ENCODE data around the gene PTPN1.
"Not testable (repeated sequence)": the region's sequence is repeated elsewhere in the genome, so short reads cannot be mapped to it uniquely, and the experiment has no call there.

PTPN1 gene

DNA sequence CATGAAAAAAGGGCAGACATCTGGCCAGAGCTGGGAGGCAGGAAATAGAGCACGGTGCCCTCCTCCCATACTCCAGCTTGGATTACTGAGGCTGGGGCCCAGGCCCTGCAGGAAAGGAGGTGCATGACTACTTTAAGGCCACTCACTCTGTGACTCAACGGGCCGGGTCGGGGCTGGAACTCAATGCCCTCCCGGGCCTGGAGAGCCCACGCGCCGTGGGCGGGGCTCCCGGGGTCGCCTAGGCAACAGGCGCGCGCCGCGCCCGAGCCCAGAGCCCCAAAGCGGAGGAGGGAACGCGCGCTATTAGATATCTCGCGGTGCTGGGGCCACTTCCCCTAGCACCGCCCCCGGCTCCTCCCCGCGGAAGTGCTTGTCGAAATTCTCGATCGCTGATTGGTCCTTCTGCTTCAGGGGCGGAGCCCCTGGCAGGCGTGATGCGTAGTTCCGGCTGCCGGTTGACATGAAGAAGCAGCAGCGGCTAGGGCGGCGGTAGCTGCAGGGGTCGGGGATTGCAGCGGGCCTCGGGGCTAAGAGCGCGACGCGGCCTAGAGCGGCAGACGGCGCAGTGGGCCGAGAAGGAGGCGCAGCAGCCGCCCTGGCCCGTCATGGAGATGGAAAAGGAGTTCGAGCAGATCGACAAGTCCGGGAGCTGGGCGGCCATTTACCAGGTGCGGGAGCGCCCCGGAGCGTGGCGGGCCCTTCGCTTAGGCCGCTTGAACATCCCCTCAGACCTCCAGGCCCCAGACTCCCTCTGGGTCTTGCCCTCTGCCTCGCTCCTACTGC, at the start of gene PTPN1:
TSS of gene PTPN1 (plus strand) at position 461 of the 783 bp plus-strand sequence. CDS start at position 606, 145 bp downstream.
- DNase-seq: peak; percentile 85

DNA sequence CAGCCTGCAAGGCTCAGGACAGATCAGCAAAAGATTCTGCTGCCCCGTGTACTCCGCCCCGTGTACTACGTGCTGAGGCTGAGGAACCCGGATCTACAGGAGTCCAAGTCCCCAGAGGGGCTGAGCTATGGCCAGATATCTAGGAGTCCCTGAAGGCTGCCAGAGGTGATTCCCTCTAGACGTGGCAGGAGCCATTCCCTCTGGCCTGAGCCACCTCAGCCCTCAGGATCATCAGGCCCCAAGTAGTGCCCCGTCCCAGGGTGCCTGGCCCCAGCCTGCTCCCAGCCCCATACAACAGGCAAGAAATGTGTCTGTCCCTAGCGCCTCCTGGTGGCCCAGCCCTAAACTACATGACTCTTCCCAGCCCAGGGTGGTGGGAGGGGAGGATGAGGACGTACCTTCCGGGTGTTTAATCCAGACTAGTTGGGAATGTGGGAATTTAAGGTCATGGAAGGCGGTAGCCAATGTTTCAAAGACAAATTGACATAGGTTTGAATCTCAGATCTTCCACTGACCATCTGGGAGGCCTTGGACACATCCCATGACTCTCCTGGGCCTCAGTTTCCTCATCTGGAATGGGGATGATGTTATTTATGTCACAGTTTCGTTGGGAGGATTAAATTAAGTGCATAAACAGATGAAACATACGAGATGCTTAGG, 49.4 kb upstream of the PTPN1 start:
- DNase-seq: peak; percentile 18

DNA sequence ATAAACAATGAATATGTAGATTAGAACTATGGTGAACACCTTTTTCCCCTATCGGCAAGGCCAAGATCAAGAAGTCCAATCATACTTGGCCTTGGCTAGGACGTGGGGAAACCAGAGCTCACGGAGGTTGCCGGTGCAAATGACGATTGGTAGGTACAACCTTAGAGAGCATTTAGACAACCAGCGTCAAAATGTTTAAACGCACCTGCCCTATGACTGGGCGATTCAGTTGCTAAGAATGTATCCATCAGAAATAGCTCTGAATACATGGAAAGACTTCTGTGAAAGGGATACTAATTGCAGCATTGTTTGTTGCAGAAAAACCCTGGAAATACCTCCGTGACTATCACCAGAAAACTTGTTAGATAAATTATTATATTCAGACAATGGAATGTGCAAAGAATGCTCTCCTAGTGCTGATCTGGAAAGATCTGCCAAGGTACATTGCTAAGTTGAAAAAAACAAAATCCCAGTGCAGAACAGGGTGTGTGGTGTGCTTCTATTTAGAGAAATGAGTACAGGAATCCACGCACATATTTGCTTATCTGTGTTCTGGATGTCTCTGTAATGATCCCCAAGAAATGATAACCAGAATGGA, 48.0 kb upstream of the PTPN1 start:
- no peak for DNase-seq

DNA sequence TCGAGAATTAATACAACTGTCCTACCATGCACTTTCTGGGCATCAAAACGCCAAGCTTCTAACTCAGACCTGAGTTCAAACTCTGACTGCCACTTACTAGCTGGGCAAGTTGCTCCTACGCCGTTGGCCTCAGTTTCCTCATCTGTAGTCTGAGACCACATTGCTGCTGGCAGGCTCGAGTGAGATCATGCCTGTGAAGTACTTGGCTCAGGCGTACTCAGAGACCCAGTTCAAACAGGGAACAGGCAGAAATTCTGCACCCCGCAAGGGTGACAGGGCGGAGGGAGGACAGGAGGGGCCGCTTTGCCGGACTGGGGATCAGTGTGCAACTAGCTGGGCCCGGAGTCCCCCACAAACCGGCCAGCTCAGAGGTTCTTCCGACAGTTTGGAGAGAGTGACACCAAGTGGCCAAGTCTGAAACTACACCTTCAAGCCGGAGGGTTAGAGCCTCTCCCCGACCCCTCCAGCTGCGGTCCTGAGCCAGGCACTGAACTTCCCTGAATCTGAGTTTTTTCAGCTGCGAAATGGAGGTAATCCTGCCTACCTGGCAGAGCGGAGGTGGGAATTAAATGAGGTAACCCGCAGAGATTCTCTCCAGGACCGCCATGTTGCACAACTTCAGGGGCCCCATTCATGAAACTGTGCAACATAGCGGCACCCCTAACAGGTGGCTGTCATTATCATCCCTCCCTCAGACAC, 46.0 kb upstream of the PTPN1 start:
- no peak for DNase-seq

DNA sequence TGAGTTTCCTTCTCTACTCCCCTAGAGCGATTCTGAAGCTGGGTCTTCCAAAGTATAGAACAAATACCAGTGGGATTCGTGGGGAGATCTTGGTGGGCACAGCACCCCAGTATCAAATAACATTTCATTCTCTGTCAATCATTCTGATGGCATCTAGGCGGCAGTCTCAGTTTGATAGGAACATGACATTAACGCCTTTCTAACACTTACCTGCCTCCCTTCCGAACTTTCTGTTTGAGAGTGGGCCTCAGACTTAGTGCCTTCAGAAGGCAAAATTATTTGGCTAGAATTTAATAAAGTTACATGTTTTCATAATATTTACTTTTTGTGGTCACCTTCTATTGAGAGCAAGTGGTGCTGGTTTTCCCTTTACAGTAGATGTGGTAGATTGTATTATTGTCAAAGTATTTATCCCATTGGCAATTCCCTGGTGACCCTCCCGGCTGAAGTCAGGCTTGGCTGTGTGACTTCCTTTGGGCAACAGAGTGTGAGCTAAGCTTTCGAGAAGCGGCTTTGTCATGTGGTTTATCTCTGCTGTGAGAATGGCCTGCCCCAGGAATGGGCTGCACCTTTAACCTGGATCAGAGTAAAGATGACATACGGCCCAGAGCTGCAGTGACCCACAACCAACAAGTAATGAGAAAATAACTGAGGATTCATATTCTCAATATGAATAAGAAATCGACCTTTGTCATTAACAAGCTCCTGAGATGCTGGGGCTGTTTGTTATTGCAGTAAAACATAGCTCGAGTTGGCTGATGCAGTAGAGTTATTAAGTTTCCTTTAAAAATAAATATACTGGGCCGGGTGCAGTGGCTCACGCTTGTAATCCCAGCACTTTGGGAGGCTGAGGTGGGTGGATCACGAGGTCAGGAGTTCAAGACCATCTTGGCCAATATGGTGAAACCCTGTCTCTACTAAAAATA, 45.2 kb upstream of the PTPN1 start:
- DNase-seq: no peak

DNA sequence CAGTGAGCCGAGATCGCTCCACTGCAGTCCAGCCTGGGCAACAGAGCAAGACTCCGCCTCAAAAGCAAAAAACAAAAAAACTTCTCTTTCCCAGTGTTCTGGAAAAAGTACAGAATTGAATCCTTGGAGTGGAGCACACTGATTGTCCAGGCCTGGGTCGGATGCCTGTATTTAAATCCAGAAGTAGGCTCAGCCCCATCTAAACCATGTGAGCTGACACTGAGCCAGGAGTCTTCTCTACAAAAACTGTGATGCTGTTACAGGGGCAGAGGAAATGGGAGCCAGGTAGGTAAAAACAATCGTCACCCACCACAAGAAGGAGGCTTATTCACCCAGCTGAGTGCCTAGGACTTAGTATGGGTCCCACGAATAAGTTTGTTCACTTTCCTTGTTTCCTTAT, 43.0 kb upstream of the PTPN1 start:
- DNase-seq: no peak

DNA sequence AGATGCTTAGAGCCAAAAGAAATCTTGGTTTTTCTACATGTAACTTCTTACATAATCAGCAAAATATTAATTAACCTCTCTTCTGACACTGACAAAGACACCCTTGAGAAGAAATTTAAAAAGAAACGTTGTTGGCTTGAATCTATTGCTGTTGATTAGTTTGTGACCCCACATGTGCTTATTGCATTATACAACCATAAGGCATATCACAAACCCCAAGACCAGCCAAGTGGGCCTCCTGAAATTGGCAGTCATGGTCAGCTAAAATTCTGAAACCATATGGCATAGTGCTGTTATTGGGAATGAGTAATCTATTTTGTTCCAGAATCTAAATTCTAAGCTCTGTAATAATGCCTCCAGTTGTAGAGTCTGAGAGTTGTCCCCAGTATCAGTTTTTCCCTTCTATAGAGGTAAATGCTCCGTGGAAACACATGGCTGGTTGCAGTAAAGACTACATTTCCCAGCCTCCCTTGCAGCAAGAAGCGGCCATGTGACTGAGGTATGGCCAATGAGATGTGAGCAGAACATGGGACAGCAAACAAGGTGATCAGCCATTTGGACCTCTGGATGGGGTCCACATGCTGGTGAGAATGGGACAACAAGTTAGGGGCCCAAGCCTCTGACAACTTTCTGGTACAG, 42.3 kb upstream of the PTPN1 start:
- peak; percentile 26 for DNase-seq

DNA sequence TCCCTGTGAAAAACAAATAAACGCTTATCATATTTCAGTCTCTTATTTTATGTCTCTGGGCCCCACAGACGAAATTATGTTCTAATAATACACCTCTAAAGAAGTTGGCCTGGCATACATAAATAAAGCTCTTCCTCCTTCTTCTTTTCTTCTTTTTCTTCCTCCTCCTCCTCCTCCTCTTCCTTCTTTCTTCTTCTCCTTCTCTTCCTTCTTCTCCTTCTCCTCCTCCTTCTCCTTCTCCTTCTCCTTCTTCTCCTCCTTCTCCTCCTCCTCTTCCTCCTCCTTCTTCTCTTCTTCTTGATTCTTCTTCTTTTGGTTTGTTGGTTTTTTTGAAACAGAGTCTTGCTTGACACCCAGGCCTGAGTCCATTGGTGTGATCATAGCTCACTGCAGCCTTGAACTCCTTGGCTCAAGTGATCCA, 41.8 kb upstream of the PTPN1 start:
- DNase-seq: no peak

DNA sequence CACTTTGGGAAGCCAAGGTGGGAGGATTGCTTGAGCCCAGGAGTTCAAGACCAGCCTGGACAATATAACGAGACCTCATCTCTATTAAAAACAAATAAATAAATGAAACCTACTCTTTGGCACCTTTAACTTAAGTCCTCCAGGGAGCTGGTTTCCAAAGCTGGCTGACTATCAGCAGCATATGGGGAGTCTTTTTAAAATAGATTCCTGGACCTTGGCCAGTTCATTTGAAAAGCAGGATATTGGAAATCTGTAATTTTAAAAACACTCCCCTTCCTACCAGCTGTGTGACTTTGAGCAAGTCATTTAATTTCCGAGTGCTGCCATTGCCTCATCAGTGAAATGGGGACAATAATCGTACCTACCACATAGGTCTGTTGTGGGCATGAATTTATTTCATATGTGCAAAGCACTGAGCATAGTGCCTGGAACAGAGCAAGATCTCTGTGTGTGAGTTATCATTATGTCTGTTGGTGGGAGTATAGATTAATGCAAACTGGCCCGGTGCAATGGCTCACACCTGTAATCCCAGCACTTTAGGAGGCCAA, 40.9 kb upstream of the PTPN1 start:
- no peak for DNase-seq

DNA sequence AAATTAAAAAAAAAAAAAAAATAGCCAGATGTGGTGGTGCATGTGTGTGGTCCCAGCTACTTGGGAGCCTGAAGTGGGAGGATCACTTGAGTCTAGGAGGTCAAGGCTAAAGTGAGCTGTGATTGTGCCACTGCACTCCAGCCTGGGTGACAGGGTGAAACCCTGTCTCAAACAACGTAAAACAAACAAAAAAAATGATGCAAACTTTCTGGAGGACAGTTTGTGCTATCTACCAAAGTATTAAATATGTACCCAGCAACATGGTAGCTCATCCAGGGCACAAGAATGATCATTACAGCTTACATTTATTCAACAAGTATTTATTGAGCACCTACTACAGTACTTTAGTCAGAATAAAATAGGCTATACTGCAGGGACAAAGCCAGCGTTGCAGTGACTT, 40.4 kb upstream of the PTPN1 start:
- no peak for DNase-seq

DNA sequence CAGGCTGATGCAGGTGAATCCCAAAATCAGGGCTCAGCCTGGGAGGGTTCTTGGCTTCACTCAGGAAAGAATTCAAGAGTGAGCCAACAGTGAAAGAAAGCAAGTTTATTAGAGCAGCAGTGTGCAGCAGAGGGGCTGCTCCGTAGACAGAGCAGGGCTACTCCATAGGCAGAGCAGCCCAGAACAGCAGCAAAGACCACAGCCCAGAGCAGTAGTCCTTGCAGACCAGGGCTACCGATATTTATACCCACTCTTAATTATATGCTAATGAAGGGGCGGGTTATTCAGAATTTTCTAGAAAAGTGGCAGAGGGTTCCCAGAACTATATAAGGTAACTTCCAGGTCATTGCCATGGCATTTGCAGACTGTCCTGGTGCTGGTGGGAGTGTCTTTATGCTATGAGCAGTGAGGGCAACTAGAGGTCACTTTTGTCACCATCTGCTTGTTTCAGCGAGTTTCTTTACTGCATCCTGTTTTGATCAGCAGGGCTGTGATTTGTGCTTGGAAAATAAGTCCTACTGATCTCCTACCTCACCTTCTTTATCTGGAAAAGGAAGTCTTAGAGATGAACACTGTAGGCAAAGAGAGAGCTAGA, 39.8 kb upstream of the PTPN1 start:
- DNase-seq: no peak

DNA sequence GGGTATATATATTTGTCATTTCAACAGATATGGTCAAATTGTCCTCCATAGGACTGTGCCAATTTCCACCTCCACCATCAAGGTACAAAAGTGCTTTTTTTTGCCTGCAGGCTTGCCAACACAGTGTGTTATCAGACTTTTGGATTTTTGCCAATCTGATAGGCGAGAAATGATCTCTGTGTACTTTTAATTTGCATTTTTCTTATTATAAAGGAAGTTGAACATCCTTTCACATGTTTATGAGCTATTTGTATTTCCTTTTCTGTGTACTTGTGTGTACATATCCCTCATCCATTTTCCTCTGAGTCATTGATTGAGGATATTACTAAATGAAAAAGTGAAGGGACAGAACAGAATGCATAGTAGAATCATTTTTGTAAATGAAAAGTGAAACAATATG, 39.0 kb upstream of the PTPN1 start:
- DNase-seq: no peak

DNA sequence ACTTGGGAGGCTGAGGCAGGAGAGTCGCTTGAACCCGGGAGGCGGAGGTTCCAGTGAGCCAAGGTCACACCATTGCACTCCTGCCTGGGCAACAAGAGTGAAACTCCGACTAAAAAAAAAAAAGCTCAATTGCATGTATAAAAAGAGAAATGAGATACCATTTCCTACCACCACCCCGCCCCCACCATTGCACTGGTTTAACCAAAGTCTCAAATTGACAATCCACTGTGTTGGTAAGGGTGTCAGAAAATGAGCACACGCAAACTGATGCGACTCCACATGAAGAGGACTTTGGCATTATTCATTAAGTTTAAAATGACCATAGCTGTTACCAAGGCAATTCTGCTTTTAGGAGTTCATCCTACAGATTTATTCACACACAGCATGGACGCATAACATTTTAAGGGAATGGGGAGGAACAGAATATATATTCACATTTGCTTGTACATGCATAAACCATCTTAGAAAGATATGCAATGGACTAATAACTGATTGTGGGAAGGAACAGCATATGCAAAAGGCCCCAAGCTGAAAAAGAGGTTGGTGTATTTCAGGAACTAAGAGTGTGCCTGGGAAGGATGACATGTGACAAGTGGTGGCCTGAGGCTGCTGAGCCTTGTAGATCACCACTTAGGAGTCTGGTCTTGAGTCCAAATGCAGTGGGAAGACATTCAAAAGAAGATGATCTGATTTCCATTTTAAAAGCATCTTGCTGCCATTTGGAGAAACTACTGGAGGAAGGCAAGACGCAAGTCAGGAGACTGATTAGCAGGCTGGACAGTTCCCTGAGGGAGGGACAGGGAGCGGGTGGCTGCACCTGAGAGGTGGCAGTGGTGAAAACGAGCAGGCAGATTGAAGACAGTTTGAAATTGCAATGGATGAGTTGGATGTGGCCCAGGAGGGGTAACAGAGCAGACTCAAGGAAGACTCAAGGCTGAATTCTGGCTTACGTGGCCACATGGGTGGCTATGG, 37.2 kb upstream of the PTPN1 start:
- DNase-seq: no peak

DNA sequence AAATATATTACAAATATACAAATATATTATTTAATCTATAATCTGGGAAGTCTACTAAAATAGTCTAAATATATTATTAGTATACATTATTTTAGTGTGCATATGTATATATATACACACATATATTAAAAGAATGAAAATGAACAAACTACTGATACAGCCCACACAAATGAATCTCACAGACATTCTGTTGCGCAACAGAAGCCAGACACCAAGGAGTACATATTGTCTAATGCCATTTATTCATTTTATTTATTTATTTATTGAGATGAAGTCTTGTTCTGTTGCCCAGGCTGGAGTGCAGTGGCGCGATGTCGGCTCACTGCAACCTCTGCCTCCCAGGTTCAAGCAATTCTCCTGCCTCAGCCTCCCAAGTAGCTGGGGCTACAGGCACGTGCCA, 35.8 kb upstream of the PTPN1 start:
- not testable (repeated sequence) for DNase-seq

DNA sequence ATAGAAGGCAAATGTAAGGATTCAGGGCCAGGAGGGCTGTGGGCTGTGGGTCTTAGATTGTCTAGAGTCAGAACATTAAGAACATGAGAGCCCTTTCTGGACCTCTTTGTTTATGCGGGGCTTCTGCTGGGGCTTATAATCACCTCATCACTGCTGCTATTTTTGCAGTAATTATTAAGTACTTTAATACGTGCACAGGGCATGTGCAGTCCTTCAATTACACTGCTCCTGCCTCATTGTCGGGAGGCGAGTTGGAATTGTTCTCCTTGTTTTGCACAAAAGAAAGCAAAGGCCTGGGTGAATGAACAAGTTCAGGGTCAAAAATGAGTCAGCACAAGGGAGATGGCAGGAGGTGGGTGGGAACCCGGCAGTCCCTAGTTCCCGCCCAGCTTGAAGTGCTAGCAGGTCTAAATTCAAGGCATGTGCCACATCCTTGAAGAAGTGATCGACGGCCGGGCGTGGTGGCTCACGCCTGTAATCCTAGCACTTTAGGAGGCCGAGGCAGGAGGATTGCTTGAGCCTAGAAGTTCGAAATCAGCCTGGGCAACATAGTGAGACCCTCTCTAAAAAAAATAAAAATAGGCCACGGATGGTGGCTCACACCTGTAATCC, 34.4 kb upstream of the PTPN1 start:
- DNase-seq: no peak

DNA sequence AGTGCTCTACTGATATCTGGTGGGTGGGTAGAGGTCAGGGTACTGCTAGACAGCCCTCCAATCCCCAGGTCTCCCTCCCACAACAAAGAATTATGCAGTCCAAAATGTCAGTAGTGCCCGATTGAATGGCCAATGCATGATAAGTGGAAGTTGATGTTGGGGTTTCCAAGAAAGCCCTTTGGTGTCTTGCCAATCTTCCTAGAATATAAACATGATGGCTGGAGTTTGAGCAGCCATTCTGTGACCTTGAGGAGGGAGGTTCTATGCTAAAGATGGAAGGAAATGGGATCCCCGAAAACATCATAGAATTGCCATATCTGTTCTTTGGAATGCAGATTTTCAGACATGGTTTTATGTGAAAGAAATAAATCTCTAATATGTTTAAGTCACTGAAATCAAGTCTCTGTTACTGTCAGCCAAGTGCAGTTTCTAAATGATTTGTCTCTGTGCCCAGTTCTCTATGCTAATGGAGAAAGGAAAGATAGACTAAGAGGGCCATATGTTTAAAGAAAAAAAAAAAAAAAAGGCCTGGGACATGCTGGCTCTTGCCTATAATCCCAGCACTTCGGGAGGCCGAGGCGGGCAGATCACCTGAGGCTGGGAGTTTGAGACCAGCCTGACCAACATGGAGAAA, 32.8 kb upstream of the PTPN1 start:
- DNase-seq: no peak

DNA sequence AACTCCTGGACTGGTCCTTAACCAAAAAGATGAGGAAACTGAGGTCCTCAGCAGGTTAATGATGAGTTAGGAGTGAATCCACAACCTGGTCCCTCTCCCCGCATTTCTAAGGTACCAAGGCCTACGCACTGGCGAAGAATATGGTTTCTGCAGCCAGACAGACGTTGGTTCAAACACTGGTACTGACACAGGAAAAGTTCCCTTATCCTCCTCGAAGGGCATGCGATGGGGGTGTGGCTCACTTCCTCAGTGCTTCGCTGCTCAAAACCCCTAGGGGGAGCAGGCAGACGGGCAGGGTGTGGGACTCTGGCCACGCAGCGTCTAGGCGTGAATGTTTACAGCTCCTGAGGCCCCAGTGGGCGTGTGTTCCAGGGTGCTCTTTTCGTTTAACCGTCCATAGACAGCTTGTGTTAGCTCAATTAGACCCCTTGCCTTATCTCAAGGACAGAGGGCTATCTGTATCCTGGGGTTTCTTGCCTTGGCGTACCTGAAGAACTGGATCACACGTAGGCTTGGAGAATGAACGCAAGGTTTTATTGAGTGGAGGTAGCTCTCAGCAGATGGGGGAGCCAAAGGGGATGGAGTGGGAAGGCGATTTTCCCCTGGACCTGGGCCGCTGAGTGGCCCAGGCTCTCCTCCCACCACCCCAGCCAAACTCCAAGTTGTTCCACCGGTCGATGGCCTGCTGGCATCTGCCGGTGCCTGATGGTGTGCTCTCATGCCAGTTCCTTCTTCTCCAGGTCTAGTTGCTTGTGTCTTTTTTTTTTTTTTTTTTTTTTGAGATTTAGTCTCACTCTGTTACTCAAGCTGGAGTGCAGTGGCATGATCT, 31.8 kb upstream of the PTPN1 start:
- DNase-seq: no peak

DNA sequence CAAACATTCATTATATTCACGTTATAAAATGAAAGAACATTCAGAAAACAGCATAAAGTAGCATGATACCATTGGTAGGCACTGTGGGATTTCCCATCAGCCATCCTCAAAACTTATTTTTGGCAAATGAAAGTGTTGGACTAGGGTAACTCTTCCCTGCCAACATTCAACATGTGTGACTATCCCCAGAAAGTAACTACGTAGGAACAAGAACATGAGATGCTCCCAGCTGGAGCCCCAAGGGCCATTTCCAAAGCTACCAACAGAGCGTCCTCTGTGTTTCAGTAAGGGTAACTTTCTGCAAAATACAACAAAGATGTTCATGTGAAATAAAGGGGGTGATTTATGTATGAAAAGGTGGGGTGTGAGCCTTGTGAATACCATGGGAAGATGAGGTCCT, 28.4 kb upstream of the PTPN1 start:
- no peak for DNase-seq
